ENCODE results near the gene ZNF678. TPM values are rescaled to one million over a fixed set of nuclear protein-coding genes. Genes with fewer than 3 reads are reported as not detected.

Gene ZNF678
- polyA plus RNA-seq, 2 of the 4 experiments (the other 2 are of a cell fraction): 3.5 to 6.9 TPM

GRCh38 chr1:227518876-227519275 lies 44.5 kb upstream of the ZNF678 start:
- POLR2A ChIA-PET: no interaction called here
- WGBS (ENCODE audit: missing lambda C conversion rate): 36% methylated on average over 4 of the region's 4 CpGs

GRCh38 chr1:227521782-227522181 lies 41.6 kb upstream of the ZNF678 start:
- CTCF ChIA-PET: no interaction called here
- Histone ChIP-seq H3K4me3 (no peak overlapping the region), H3K9me3 (peaks cover 29% of the 10 kb centered on the region; the same call in 2 of the 3 replicates), H3K27ac (no peak overlapping the region), H3K4me1 (no peaks in the 10 kb centered on the region), H3K4me2 (no peak overlapping the region)
- FAIRE-seq: no peak
- 42% methylated on average over 11 of the region's 11 CpGs for WGBS (ENCODE audit: missing lambda C conversion rate)
- TF ChIP-seq PBX3 (IDR thresholded peaks at IDR 0.05): no peak
- TF ChIP-seq JUNB (IDR thresholded peaks at IDR 0.05): no peak
- no peak for TF ChIP-seq MYC (IDR thresholded peaks at IDR 0.05; ENCODE audit: borderline replicate concordance, low read length)
- no peak for TF ChIP-seq NR3C1 (IDR thresholded peaks at IDR 0.05)
- no peak for TF ChIP-seq SMC3 (IDR thresholded peaks at IDR 0.05)
- TF ChIP-seq ZFP36 (IDR thresholded peaks at IDR 0.05; ENCODE audit: borderline replicate concordance, partially characterized antibody): no peak
- no peak for TF ChIP-seq FOSB (CRISPR knock-in tag; IDR thresholded peaks at IDR 0.05)
- TF ChIP-seq ZC3H11A (IDR thresholded peaks at IDR 0.05): no peak
- DNase-seq (ENCODE audit: low read depth in 1 of 2, low spot score in 1 of 2): no peak
- no peak for ATAC-seq
- POLR2A ChIA-PET: no interaction called here

More at GRCh38 chr1:227518876-227519275, 44.5 kb upstream of the ZNF678 start:
- TF ChIP-seq ATOH8 (CRISPR knock-in tag; IDR thresholded peaks at IDR 0.05; ENCODE audit: low read depth) (no peak), HMGXB4 (CRISPR knock-in tag; IDR thresholded peaks at IDR 0.05; ENCODE audit: borderline replicate concordance) (no peak), NFE2L2 (conservative IDR thresholded peaks at IDR 0.05; ENCODE audit: low read length) (no peak), ZNF302 (CRISPR knock-in tag; IDR thresholded peaks at IDR 0.05) (no peak)
- H3K4me2 ChIP-seq: no peak overlapping the region
- no peak for FAIRE-seq
- H3K4me1 ChIP-seq: no peaks in the 10 kb centered on the region
- H3K4me3 ChIP-seq: no peak overlapping the region
- H3K27ac ChIP-seq: no peak overlapping the region
- CTCF ChIA-PET: no interaction called here
- no peak for DNase-seq (ENCODE audit: low read depth in 1 of 2, low spot score in 1 of 2)
- no peak for ATAC-seq
- peaks cover 8% of the 10 kb centered on the region; the same call in 2 of the 3 replicates for H3K9me3 ChIP-seq

GRCh38 chr1:227526524-227526923 lies 36.8 kb upstream of the ZNF678 start:
- 58% methylated on average over 2 of the region's 2 CpGs for WGBS (ENCODE audit: missing lambda C conversion rate)
- CTCF ChIA-PET: interaction anchor here (1.4 kb wide), 1 partner anchor 16 kb away, joined by 4 read pairs; no protein-coding TSS in a partner anchor

More at GRCh38 chr1:227526524-227526923, 36.8 kb upstream of the ZNF678 start:
- no peak for FAIRE-seq
- Histone ChIP-seq H3K9me3 (peaks cover 75% of the 10 kb centered on the region), H3K4me3 (no peak overlapping the region), H3K27ac (no peak overlapping the region), H3K4me2 (no peak overlapping the region), H3K4me1 (no peaks in the 10 kb centered on the region)
- no peak for DNase-seq (ENCODE audit: low read depth in 1 of 2, low spot score in 1 of 2)
- TF ChIP-seq RNF2 (IDR thresholded peaks at IDR 0.05; ENCODE audit: borderline replicate concordance, low read depth): no peak
- TF ChIP-seq CBX8 (IDR thresholded peaks at IDR 0.05): no peak
- TF ChIP-seq CEBPB (IDR thresholded peaks at IDR 0.05): no peak
- no peak for TF ChIP-seq POLR2A (IDR thresholded peaks at IDR 0.05; ENCODE audit: low read length)
- TF ChIP-seq HOXA7 (CRISPR knock-in tag; IDR thresholded peaks at IDR 0.05): no peak
- no peak for TF ChIP-seq MAX (IDR thresholded peaks at IDR 0.05)
- no peak for TF ChIP-seq ATOH8 (CRISPR knock-in tag; IDR thresholded peaks at IDR 0.05; ENCODE audit: low read depth)
- no peak for ATAC-seq
- POLR2A ChIA-PET: no interaction called here
